HepG2 (cell line): ENCODE results near the gene NFKB1.

Source experiments
- MXI1 ChIP-seq: IDR thresholded peaks from 3 replicates; pipeline ENCODE4 v1.6.1; 2012; ENCODE audit warnings: low read depth, low read length, inconsistent platforms, borderline replicate concordance
- TCF7L2 ChIP-seq: IDR thresholded peaks from 2 replicates; pipeline ENCODE4 v1.6.1; 2011; ENCODE audit warnings: mild to moderate bottlenecking, low read depth, low read length, moderate library complexity
- TF ChIP-seq, protein P1 (sequence below): IDR thresholded peaks from 2 replicates; pipeline ENCODE4 v1.6.1; 2016; ENCODE audit warnings: missing compliant biosample characterization, missing genetic modification reagents, borderline replicate concordance

DNA sequence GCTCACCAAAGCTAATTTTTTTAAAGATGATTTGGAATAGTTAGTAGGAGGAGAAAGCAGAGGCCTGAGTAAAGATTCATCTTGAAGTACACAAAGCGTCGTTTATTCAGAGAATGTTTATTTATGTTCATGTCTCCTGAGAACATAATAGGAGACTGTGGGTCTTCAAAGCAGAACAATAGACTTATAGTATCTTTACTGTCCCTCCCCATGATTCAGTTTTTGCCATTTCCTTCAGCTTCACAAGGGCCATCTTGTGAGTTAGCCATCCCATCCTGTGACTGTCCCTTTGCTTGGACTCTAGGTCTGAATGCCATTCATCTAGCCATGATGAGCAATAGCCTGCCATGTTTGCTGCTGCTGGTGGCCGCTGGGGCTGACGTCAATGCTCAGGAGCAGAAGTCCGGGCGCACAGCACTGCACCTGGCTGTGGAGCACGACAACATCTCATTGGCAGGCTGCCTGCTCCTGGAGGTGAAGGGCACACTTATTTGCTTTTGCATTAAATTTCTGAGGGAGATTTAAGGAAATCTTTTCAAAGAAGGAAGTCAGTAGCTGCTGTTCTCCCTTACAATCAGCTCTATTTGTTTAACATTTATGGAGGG is 105.8 kb downstream of the NFKB1 start:
- TF ChIP-seq, protein P1, sequence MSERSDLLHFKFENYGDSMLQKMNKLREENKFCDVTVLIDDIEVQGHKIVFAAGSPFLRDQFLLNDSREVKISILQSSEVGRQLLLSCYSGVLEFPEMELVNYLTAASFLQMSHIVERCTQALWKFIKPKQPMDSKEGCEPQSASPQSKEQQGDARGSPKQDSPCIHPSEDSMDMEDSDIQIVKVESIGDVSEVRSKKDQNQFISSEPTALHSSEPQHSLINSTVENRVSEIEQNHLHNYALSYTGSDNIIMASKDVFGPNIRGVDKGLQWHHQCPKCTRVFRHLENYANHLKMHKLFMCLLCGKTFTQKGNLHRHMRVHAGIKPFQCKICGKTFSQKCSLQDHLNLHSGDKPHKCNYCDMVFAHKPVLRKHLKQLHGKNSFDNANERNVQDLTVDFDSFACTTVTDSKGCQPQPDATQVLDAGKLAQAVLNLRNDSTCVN (CRISPR knock-in tag), result no peak
- no peak for TF ChIP-seq TCF7L2
- TF ChIP-seq MXI1, result no peak
